Activated CD4-positive, alpha-beta T cell treated with anti-CD3 and anti-CD28 coated beads, Interleukin-2, amount 10 ng/mL, durations not matched to agents 24 days and 14 days (primary cell): ENCODE results near the gene EXOC3. TPM values are rescaled to one million over a fixed set of nuclear protein-coding genes. Genes with fewer than 3 reads are reported as not detected.
A peak's percentile ranks its signal among the peaks of the same experiment; 100 is the strongest.

Source experiments
- DNase-seq: peaks from one replicate; pipeline ENCODE4 v3.0.0; 2022
- H3K27ac Mint-ChIP-seq: one replicate; pipeline ENCODE4 v1.8.0; 2022; ENCODE audit warnings: mild to moderate bottlenecking, mixed read lengths
- H3K27me3 Mint-ChIP-seq: one replicate; pipeline ENCODE4 v1.8.0; 2022; ENCODE audit warnings: mixed read lengths
- H3K36me3 Mint-ChIP-seq: one replicate; pipeline ENCODE4 v1.8.0; 2022; ENCODE audit warnings: low read depth, mild to moderate bottlenecking, mixed read lengths
- H3K4me1 Mint-ChIP-seq: one replicate; pipeline ENCODE4 v1.8.0; 2021; ENCODE audit warnings: mixed read lengths
- H3K4me3 Mint-ChIP-seq: one replicate; pipeline ENCODE4 v1.8.0; 2022; ENCODE audit warnings: mild to moderate bottlenecking, moderate library complexity, mixed read lengths
- H3K9me3 Mint-ChIP-seq: one replicate; pipeline ENCODE4 v1.8.0; 2021; ENCODE audit warnings: mixed read lengths
- intact Hi-C: fragments of 100-400 bp; cut with micrococcal nuclease; formaldehyde crosslinking; loops from one replicate; pipeline ENCODE4 v1.15.1; 2023
- total RNA-seq: library from RNA; stranded (reverse); gene quantifications from 2 replicates; pipeline ENCODE4 v1.2.3, GENCODE V29; 2022

The EXOC3 gene
- total RNA-seq, 1 donor from 2014 or later, result 64.5 TPM

GRCh38 chr5:453725-454481, 10.9 kb downstream of the EXOC3 start:
- Mint-ChIP-seq H3K4me1 (peaks cover 38% of the 10 kb centered on the region), H3K9me3 (peaks cover 21% of the 10 kb centered on the region), H3K36me3 (peaks cover 88% of the 10 kb centered on the region), H3K4me3 (peak overlapping the region; percentile 54), H3K27ac (peak overlapping the region; percentile 64), H3K27me3 (no peaks in the 10 kb centered on the region)
- DNase-seq, result no peak
- intact Hi-C loops, result no loop called here

- Mint-ChIP-seq H3K27me3 (no peaks in the 10 kb centered on the region), H3K27ac (no peak overlapping the region), H3K4me3 (no peak overlapping the region), H3K4me1 (peaks cover 43% of the 10 kb centered on the region), H3K9me3 (peaks cover 21% of the 10 kb centered on the region), H3K36me3 (peaks cover 88% of the 10 kb centered on the region)
- DNase-seq, result no peak
- intact Hi-C loops, result loop anchor here (5.0 kb wide), 1 partner anchor 238 kb away; the partner anchor contains the start of genes CCDC127 and SDHA
Measured at GRCh38 chr5:454936-455335, 12.0 kb downstream of the EXOC3 start.

- Mint-ChIP-seq H3K9me3 (peaks cover 15% of the 10 kb centered on the region), H3K27ac (no peak overlapping the region), H3K36me3 (peaks cover 88% of the 10 kb centered on the region), H3K4me1 (peaks cover 50% of the 10 kb centered on the region), H3K4me3 (no peak overlapping the region), H3K27me3 (no peaks in the 10 kb centered on the region)
- intact Hi-C loops, result loop anchor here (5.0 kb wide), 1 partner anchor 239 kb away; the partner anchor contains the start of genes CCDC127 and SDHA
- DNase-seq, result no peak
Measured at GRCh38 chr5:455806-456205, 12.8 kb downstream of the EXOC3 start.

GRCh38 chr5:456351-457194, 13.6 kb downstream of the EXOC3 start:
- no peak for DNase-seq
- Mint-ChIP-seq H3K36me3 (peaks cover 84% of the 10 kb centered on the region), H3K9me3 (peaks cover 13% of the 10 kb centered on the region), H3K27ac (peak overlapping the region; percentile 55), H3K4me3 (no peak overlapping the region), H3K27me3 (no peaks in the 10 kb centered on the region), H3K4me1 (peaks cover 51% of the 10 kb centered on the region)
- intact Hi-C loops, result loop anchor here (5.0 kb wide), 1 partner anchor 239 kb away; the partner anchor contains the start of genes CCDC127 and SDHA

- Mint-ChIP-seq H3K27ac (no peak overlapping the region), H3K9me3 (peaks cover 6% of the 10 kb centered on the region), H3K27me3 (no peaks in the 10 kb centered on the region), H3K36me3 (peaks cover 84% of the 10 kb centered on the region), H3K4me3 (no peak overlapping the region), H3K4me1 (peaks cover 57% of the 10 kb centered on the region)
- intact Hi-C loops, result loop anchor here (5.0 kb wide), 1 partner anchor 240 kb away; the partner anchor contains the start of genes CCDC127 and SDHA
- no peak for DNase-seq
Measured at GRCh38 chr5:457195-457961, 14.4 kb downstream of the EXOC3 start.

GRCh38 chr5:458547-459353, 15.8 kb downstream of the EXOC3 start:
- Mint-ChIP-seq H3K27ac (peak overlapping the region; percentile 96), H3K4me3 (peak overlapping the region; percentile 71), H3K27me3 (no peaks in the 10 kb centered on the region), H3K9me3 (peaks cover 6% of the 10 kb centered on the region), H3K4me1 (peaks cover 50% of the 10 kb centered on the region), H3K36me3 (peaks cover 82% of the 10 kb centered on the region)
- DNase-seq, result peak; percentile 87
- intact Hi-C loops, result loop anchor here (2.0 to 5.0 kb wide), 2 partner anchors 14 to 241 kb away; partner anchors contain the start of genes CCDC127 and SDHA

GRCh38 chr5:459562-460272, 16.7 kb downstream of the EXOC3 start:
- peak overlapping the region; percentile 96 for H3K27ac Mint-ChIP-seq
- peak overlapping the region; percentile 71 for H3K4me3 Mint-ChIP-seq
- DNase-seq, result no peak
- peaks cover 49% of the 10 kb centered on the region for H3K4me1 Mint-ChIP-seq
- no peaks in the 10 kb centered on the region for H3K27me3 Mint-ChIP-seq
- intact Hi-C loops, result loop anchor here (2.0 to 5.0 kb wide), 3 partner anchors 13 to 242 kb away; partner anchors contain the start of genes CCDC127 and SDHA
- peaks cover 6% of the 10 kb centered on the region for H3K9me3 Mint-ChIP-seq
- peaks cover 79% of the 10 kb centered on the region for H3K36me3 Mint-ChIP-seq

GRCh38 chr5:460273-460625, 17.3 kb downstream of the EXOC3 start:
- H3K9me3 Mint-ChIP-seq, result peaks cover 6% of the 10 kb centered on the region
- no peaks in the 10 kb centered on the region for H3K27me3 Mint-ChIP-seq
- peak overlapping the region; percentile 96 for H3K27ac Mint-ChIP-seq
- H3K36me3 Mint-ChIP-seq, result peaks cover 74% of the 10 kb centered on the region
- peak overlapping the region; percentile 71 for H3K4me3 Mint-ChIP-seq
- no peak for DNase-seq
- intact Hi-C loops, result loop anchor here (5.0 kb wide), 1 partner anchor 83 kb away; no protein-coding TSS in a partner anchor
- peaks cover 49% of the 10 kb centered on the region for H3K4me1 Mint-ChIP-seq

GRCh38 chr5:462051-462481, 19.1 kb downstream of the EXOC3 start:
- H3K27ac Mint-ChIP-seq, result peak overlapping the region; percentile 72
- H3K36me3 Mint-ChIP-seq, result peaks cover 71% of the 10 kb centered on the region
- DNase-seq, result no peak
- no peak overlapping the region for H3K4me3 Mint-ChIP-seq
- H3K9me3 Mint-ChIP-seq, result peaks cover 6% of the 10 kb centered on the region
- intact Hi-C loops, result loop anchor here (5.0 kb wide), 1 partner anchor 85 kb away; no protein-coding TSS in a partner anchor
- H3K4me1 Mint-ChIP-seq, result peaks cover 49% of the 10 kb centered on the region
- no peaks in the 10 kb centered on the region for H3K27me3 Mint-ChIP-seq

GRCh38 chr5:463301-463700, 20.3 kb downstream of the EXOC3 start:
- H3K9me3 Mint-ChIP-seq, result peaks cover 6% of the 10 kb centered on the region
- peaks cover 61% of the 10 kb centered on the region for H3K36me3 Mint-ChIP-seq
- no peak for DNase-seq
- no peak overlapping the region for H3K27ac Mint-ChIP-seq
- H3K4me1 Mint-ChIP-seq, result peaks cover 45% of the 10 kb centered on the region
- H3K27me3 Mint-ChIP-seq, result no peaks in the 10 kb centered on the region
- intact Hi-C loops, result loop anchor here (5.0 kb wide), 1 partner anchor 86 kb away; no protein-coding TSS in a partner anchor
- no peak overlapping the region for H3K4me3 Mint-ChIP-seq

GRCh38 chr5:463952-464351, 21.0 kb downstream of the EXOC3 start:
- DNase-seq, result peak; percentile 89
- Mint-ChIP-seq H3K4me3 (peak overlapping the region; percentile 7), H3K27ac (peak overlapping the region; percentile 43), H3K4me1 (peaks cover 39% of the 10 kb centered on the region), H3K27me3 (no peaks in the 10 kb centered on the region), H3K9me3 (no peaks in the 10 kb centered on the region), H3K36me3 (peaks cover 56% of the 10 kb centered on the region)
- intact Hi-C loops, result loop anchor here (5.0 kb wide), 1 partner anchor 87 kb away; no protein-coding TSS in a partner anchor

- no peaks in the 10 kb centered on the region for H3K27me3 Mint-ChIP-seq
- H3K4me3 Mint-ChIP-seq, result peak overlapping the region; percentile 7
- H3K36me3 Mint-ChIP-seq, result peaks cover 51% of the 10 kb centered on the region
- no peak for DNase-seq
- peak overlapping the region; percentile 43 for H3K27ac Mint-ChIP-seq
- intact Hi-C loops, result loop anchor here (5.0 kb wide), 1 partner anchor 87 kb away; no protein-coding TSS in a partner anchor
- peaks cover 34% of the 10 kb centered on the region for H3K4me1 Mint-ChIP-seq
- no peaks in the 10 kb centered on the region for H3K9me3 Mint-ChIP-seq
Measured at GRCh38 chr5:464446-464842, 21.5 kb downstream of the EXOC3 start.
